Urothelium cell line (cell line): ENCODE data around the gene RAB36.

Source experiments
- DNase-seq: peaks from one replicate; pipeline ENCODE4 v3.0.0; 2011; ENCODE audit warnings: low spot score, mixed read lengths
- FAIRE-seq: peaks from 2 replicates; lab custom pipeline; 2011; peaks lifted over from hg19 to GRCh38; lab: Jason Lieb, UNC

The RAB36 gene

GRCh38 chr22:23119494-23120414, 25.5 kb upstream of the RAB36 start:
- FAIRE-seq (no peak), DNase-seq (no peak)

- FAIRE-seq (peak; percentile 35), DNase-seq (no peak)
Measured at GRCh38 chr22:23120415-23120899, 24.8 kb upstream of the RAB36 start.

- no peak for DNase-seq
- no peak for FAIRE-seq
Measured at GRCh38 chr22:23121000-23121421, 24.3 kb upstream of the RAB36 start.

- no peak for DNase-seq
- FAIRE-seq: no peak
Measured at GRCh38 chr22:23121424-23121823, 23.9 kb upstream of the RAB36 start.

GRCh38 chr22:23122216-23122957, 22.9 kb upstream of the RAB36 start:
- FAIRE-seq (no peak), DNase-seq (no peak)

- no peak for FAIRE-seq
Measured at GRCh38 chr22:23122992-23123803, 22.1 kb upstream of the RAB36 start.

GRCh38 chr22:23123804-23124254, 21.4 kb upstream of the RAB36 start:
- DNase-seq (no peak), FAIRE-seq (peak; percentile 23)

More at GRCh38 chr22:23122992-23123803, 22.1 kb upstream of the RAB36 start:
- DNase-seq: no peak

- FAIRE-seq: peak; percentile 30
- DNase-seq: no peak
Measured at GRCh38 chr22:23124611-23125511, 20.4 kb upstream of the RAB36 start.

GRCh38 chr22:23125512-23126103, 19.7 kb upstream of the RAB36 start:
- no peak for DNase-seq
- peak; percentile 65 for FAIRE-seq

GRCh38 chr22:23126165-23127054, 18.9 kb upstream of the RAB36 start:
- DNase-seq (no peak), FAIRE-seq (peak; percentile 93)

GRCh38 chr22:23127055-23127756, 18.1 kb upstream of the RAB36 start:
- DNase-seq (no peak), FAIRE-seq (no peak)

- no peak for DNase-seq
- FAIRE-seq: peak; percentile 5
Measured at GRCh38 chr22:23127788-23128187, 17.5 kb upstream of the RAB36 start.

GRCh38 chr22:23128269-23129108, 16.8 kb upstream of the RAB36 start:
- DNase-seq (peak; percentile 90), FAIRE-seq (peak; percentile 69)

- FAIRE-seq (no peak), DNase-seq (no peak)
Measured at GRCh38 chr22:23129149-23129548, 16.1 kb upstream of the RAB36 start.

- FAIRE-seq (peak; percentile 88), DNase-seq (no peak)
Measured at GRCh38 chr22:23130697-23131096, 14.6 kb upstream of the RAB36 start.

GRCh38 chr22:23131931-23132330, 13.3 kb upstream of the RAB36 start:
- FAIRE-seq (no peak), DNase-seq (no peak)
